GM12865 (cell line): ENCODE data around the gene RPL37A.

Experiments used
- DNase-seq: peaks from one replicate; pipeline ENCODE4 v3.0.0; 2010; ENCODE audit warnings: low read depth
- H3K4me3 ChIP-seq: 2 replicates; pipeline ENCODE4 v1.5.1; 2011; ENCODE audit warnings: mild to moderate bottlenecking, low read depth, low read length, control low read depth
- TF ChIP-seq, protein P1 (sequence below): IDR thresholded peaks from 2 replicates; pipeline ENCODE4 v1.5.1; 2011; ENCODE audit warnings: low read length, control low read depth, low read depth, inconsistent platforms; ENCODE audit not compliant: insufficient read depth; ENCODE audit errors: missing control alignments

RPL37A gene

DNA sequence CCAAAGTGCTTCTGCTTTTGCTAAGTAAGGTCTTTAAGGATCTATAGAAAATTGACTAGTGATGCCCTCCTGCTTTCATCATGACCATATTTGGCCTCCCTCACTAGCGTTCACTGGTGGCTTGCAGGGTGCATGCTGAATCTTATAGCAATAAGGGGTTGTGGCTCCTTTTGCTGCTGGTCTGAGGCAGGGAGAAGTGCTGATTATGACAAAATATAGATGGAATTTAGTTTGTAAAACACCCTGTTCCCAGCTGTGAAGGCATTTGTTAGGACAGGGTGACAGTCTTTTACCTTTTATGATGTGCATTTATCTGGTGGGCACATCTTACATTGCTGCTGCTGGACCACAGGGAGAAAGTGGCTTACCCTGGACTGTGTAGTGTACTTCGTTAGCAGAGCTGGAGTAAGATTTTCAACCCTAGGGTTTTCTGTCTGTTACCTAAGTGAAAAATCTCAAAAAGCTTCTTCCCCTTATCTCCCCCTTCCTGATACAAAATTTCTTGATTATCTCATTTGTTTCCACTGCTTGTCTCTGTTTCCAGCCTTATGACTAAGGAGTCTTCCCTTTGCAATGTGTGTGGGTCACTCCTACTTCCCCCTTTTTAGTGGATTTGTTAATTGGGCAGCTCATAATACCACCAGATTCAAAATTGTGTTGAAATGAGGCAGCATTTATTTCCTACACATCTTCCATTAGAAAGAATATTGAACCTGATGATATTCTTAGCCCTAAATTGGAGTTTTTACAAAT lies 21.2 kb upstream of the RPL37A start:
- H3K4me3 ChIP-seq = no peak overlapping the region
- TF ChIP-seq, protein P1, sequence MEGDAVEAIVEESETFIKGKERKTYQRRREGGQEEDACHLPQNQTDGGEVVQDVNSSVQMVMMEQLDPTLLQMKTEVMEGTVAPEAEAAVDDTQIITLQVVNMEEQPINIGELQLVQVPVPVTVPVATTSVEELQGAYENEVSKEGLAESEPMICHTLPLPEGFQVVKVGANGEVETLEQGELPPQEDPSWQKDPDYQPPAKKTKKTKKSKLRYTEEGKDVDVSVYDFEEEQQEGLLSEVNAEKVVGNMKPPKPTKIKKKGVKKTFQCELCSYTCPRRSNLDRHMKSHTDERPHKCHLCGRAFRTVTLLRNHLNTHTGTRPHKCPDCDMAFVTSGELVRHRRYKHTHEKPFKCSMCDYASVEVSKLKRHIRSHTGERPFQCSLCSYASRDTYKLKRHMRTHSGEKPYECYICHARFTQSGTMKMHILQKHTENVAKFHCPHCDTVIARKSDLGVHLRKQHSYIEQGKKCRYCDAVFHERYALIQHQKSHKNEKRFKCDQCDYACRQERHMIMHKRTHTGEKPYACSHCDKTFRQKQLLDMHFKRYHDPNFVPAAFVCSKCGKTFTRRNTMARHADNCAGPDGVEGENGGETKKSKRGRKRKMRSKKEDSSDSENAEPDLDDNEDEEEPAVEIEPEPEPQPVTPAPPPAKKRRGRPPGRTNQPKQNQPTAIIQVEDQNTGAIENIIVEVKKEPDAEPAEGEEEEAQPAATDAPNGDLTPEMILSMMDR = no peak
- DNase-seq = no peak

DNA sequence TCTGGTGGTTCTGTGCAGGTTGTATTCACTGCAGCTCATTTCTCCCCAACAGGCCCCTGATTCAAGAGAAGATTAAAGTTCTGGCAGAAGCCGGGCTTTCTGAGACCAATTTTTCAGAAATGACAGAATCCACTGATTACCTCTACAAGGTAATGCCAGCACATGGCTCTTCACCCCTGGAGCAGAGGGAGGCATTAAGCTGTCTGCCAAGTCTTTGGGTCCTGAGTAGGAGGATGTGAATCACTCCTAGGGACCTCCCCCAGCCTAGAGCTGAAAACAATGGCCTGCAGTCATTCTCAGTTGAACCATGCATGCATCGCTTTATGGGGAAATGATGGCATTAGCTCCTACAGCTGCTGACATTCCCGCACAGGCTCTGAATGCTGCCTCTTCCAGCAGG lies 20.5 kb upstream of the RPL37A start:
- no peak for DNase-seq
- H3K4me3 ChIP-seq = no peak overlapping the region

DNA sequence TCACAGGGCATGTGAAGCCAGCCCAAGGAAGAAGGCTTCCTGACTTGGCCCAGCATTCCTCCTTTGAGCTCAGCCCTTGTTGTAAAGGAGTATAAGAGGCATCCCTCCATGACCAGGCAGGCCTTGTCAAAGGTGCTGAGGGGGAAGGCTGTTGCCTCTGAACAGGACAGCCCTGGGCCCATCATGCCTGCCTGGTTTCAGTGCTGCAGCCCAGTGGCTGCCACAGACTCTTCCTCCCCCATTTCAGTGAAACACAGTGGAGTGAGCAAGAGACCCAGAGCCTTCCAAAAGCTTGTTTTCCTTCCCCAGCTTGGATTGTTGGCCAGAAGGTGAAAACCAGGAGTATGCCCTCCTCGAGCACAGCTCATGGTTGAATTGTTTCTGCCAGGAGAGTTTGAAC lies 19.9 kb upstream of the RPL37A start:
- no peak for DNase-seq
- no peak overlapping the region for H3K4me3 ChIP-seq
- TF ChIP-seq, protein P1 = no peak

More for the DNA sequence above, 20.5 kb upstream of the RPL37A start:
- TF ChIP-seq, protein P1 = no peak

DNA sequence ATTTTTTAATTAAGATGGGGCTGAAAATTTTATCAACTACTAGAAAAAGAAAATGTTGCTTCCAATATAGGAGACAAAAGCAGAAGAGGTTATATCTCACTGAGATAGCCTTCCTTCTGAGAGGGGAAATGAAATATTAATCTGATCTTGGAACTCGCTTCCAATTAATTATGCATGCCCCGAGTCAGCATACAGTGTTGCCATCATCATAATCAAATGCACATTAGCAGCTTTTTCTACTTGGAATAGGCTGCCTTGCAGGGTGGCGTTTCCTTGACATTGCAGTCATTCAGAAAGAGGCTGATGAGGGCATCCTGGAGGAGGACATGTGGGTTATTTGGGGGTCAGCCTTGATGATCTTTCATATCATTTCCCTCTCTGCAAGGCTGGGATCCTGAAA lies 18.4 kb upstream of the RPL37A start:
- no peak overlapping the region for H3K4me3 ChIP-seq
- DNase-seq = no peak
- TF ChIP-seq, protein P1 = no peak

DNA sequence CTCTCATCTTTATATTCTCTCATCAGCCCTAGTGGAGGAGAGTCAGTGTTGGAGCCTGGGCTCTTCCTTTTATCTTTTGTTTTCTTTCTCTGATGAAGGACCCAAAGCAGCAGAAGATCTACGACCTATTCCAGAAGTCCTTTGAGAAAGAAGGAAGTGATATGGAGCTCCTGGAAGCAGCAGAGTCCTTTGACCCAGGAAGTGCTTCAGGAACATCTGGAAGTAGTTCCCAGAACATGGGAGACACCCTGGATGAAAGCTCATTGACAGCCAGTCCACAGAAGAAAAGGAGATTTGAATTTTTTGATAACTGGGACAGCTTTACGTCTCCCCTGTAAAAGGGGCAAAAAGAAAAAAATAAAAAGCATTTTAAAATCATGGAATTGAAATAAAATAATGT lies 16.0 kb upstream of the RPL37A start:
- no peak overlapping the region for H3K4me3 ChIP-seq
- TF ChIP-seq, protein P1 = no peak
- DNase-seq = no peak

DNA sequence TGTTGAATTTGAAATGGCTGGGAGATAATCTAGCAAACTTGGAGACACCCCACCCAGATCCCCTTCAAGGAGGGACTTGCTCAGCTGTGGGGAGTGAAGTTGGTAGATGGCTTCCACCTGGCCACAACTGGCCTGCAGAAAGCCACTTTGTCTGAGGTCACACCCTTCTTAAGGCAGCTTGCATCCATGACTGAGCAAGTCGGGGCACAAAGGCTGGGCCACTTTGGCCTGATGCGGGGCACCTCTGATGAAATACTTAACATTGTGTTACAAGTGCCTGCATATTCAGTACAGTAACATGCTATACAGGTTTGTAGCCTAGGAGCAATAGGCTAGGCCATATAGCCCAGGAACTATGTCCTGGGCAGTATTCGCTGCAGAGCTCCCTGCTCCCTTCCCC lies 13.4 kb upstream of the RPL37A start:
- H3K4me3 ChIP-seq = no peak overlapping the region
- TF ChIP-seq, protein P1 = no peak
- no peak for DNase-seq

DNA sequence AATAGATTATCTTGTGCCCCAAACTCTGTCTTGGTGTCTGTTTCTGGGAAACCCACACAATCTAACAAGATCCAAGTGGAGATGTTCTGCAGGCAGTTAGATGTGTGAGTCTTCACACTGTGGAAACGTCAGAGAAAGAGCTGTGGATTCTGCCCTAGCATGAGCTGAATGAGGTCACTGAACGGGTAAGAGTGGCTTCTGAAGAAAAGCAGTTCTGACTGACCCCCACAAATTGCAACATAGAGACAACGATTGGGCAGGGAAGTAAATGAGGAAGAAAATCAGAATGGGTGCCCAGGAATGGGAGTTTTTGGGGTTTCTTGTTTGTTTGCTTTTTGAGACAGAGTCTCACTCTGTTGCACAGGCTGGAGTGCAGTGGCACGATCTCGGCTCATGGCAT lies 12.9 kb upstream of the RPL37A start:
- TF ChIP-seq, protein P1 = no peak
- DNase-seq = no peak

More for the DNA sequence above, 12.9 kb upstream of the RPL37A start:
- H3K4me3 ChIP-seq = no peak overlapping the region
